HG03196 (cell line): ENCODE results near the gene PITX2.

Experiments
- ATAC-seq: cut with Tn5 transposase; IDR thresholded peaks from one replicate; pipeline ENCODE4 v1.9.1; 2021; ENCODE audit not compliant: unreplicated experiment

Gene PITX2

GRCh38 chr4:110624904-110625494 is 2.1 kb upstream of the PITX2 start:
- ATAC-seq, result no peak

- no peak for ATAC-seq
These were observed 1.5 kb upstream of the PITX2 start for GRCh38 chr4:110624398-110624780.

GRCh38 chr4:110623718-110624397 is 981 bp upstream of the PITX2 start:
- no peak for ATAC-seq

- ATAC-seq, result no peak
These were observed 782 bp downstream of the PITX2 start for GRCh38 chr4:110621839-110622751.

- ATAC-seq, result no peak
These were observed 1.5 kb downstream of the PITX2 start for GRCh38 chr4:110621328-110621812.

- ATAC-seq, result no peak
These were observed 2.1 kb downstream of the PITX2 start for GRCh38 chr4:110620691-110621327.

- no peak for ATAC-seq
These were observed 2.6 kb downstream of the PITX2 start for GRCh38 chr4:110620322-110620690.

GRCh38 chr4:110619463-110620247 is 3.2 kb downstream of the PITX2 start:
- ATAC-seq, result no peak

GRCh38 chr4:110618581-110619462 is 4.1 kb downstream of the PITX2 start:
- no peak for ATAC-seq

GRCh38 chr4:110617646-110618580 is 5.0 kb downstream of the PITX2 start:
- ATAC-seq, result no peak

- ATAC-seq, result no peak
These were observed 5.7 kb downstream of the PITX2 start for GRCh38 chr4:110617075-110617640.

GRCh38 chr4:110616238-110617074 is 6.4 kb downstream of the PITX2 start:
- ATAC-seq, result no peak

- ATAC-seq, result no peak
These were observed 7.3 kb downstream of the PITX2 start for GRCh38 chr4:110615353-110616237.

- ATAC-seq, result no peak
These were observed 7.9 kb downstream of the PITX2 start for GRCh38 chr4:110614976-110615352.

GRCh38 chr4:110614173-110614963 is 8.5 kb downstream of the PITX2 start:
- ATAC-seq, result no peak
